GM18499 (cell line): ENCODE data around the gene SYNPR.

Experiments used
- ATAC-seq: cut with Tn5 transposase; IDR thresholded peaks from one replicate; pipeline ENCODE4 v1.9.1; 2021; ENCODE audit warnings: moderate number of reproducible peaks; ENCODE audit not compliant: insufficient read depth, unreplicated experiment

SYNPR gene

GRCh38 chr3:63662500-63662899 is 384.4 kb downstream of the SYNPR start:
- ATAC-seq = no peak
